ENCODE results near the gene SREBF1. TPM values are rescaled to one million over a fixed set of nuclear protein-coding genes. Genes with fewer than 3 reads are reported as not detected.

Gene SREBF1
- total RNA-seq, 2 experiments from 2014 or later = 103 to 116 TPM

DNA sequence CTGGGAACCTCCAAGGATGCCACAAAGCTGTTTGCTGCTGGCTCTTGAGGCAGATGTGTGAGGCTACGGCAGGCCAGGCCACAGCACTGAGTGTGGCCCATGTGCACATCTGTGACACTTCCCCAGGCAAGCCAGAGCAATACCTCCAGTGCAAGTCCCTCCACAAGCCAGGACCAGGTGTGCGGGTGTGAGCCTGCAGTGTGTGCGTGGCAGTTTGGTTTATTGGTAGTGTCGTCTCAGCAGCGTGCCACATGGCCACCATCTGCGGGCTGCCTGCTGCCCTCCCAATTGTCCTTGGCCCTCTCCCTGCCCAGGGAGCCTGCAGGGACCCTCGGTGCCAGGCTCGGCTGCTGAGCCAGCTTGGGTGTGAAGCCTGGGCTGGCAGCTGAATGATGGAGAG lies 9.9 kb upstream of the SREBF1 start:
- H3K36me3 Mint-ChIP-seq (ENCODE audit: low read depth) = no peaks in the 10 kb centered on the region
- H3K4me3 Mint-ChIP-seq = no peak overlapping the region
- TF ChIP-seq CTCF (IDR thresholded peaks at IDR 0.05) = no peak
- H3K27ac Mint-ChIP-seq = no peak overlapping the region
- no peak for ATAC-seq
- intact Hi-C loops (cut with micrococcal nuclease) = no loop called here
- DNase-seq = no peak
- H3K9me3 Mint-ChIP-seq = no peaks in the 10 kb centered on the region
- ChIA-PET POLR2A (interaction anchor here (19.1 kb wide), 1 partner anchor 18 kb away, joined by 617 read pairs; the partner anchor contains the start of gene SREBF1), CTCF (interaction anchor here (1.8 kb wide), 1 partner anchor 10 kb away, joined by 7 read pairs; the partner anchor contains the start of gene SREBF1)
- H3K27me3 Mint-ChIP-seq = no peaks in the 10 kb centered on the region
- peaks cover 50% of the 10 kb centered on the region for H3K4me1 Mint-ChIP-seq (ENCODE audit: low read depth)

DNA sequence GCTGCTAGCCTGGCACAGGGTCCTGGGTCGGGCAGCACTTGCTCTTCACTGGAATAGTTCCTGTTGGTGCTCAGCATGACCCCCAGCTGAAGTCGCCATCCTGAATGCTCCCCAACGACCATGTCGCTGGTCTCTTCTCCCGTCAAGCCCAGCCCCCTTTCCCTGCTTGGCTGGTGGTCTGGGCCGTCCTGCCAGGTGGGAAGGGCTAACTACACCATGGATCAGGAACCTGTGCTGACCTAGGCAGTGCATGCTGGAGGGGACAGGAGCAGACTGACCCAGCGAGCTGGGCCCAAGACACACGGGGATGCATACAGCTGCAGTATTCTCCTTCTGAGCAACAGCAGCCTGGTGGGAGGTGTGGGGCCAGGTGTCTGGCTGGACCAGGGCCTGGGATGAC lies 9.2 kb upstream of the SREBF1 start:
- Mint-ChIP-seq H3K4me3 (no peak overlapping the region), H3K36me3 (ENCODE audit: low read depth) (no peaks in the 10 kb centered on the region), H3K27ac (no peak overlapping the region), H3K4me1 (ENCODE audit: low read depth) (peaks cover 48% of the 10 kb centered on the region), H3K9me3 (no peaks in the 10 kb centered on the region), H3K27me3 (no peaks in the 10 kb centered on the region)
- ATAC-seq (no peak), DNase-seq (no peak)
- ChIA-PET POLR2A (interaction anchor here (1.1 to 19.1 kb wide), 2 partner anchors 9 to 17 kb away, joined by 4 to 617 read pairs; partner anchors contain the start of gene SREBF1), CTCF (interaction anchor here (0.7 to 1.8 kb wide), 3 partner anchors 10 to 33 kb away, joined by 3 to 7 read pairs (median 5); partner anchors contain the start of gene SREBF1)
- TF ChIP-seq CTCF (IDR thresholded peaks at IDR 0.05) = no peak
- intact Hi-C loops (cut with micrococcal nuclease) = no loop called here

DNA sequence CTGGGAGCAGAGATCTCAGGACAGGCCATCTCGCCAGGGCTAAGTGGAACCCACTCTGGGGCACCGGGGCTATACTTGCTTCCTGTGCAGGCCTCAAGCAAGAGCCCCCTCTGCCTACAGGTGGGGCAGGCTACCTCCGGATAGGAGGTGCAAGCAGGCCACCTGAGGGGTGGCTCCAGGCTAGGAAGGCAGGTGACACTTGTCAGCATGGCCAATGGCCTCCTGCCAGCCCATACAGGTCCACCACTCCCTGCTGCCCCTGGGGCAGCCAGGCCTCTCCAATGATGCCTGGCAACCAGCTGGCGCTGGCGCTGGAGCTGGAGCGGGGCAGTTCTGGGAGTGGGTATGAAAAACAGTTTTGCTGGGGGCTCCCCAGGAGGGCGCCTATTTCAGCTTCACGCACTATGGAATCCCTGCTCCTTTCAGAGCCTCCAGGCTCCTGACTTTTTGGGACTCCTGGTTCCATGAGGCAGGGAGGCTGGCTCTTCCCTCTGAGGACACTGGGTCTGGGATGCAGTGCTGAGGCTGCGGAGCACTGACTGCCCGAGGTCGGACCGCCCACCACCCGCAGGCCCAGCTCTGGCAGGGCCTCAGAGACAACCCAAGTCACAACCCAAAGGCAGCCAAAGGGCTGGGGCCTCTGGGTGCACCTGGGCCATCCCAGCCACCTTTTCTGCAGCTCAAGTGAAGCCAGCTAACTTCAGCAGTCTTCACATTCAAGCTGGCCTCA lies 8.4 kb upstream of the SREBF1 start:
- Mint-ChIP-seq H3K27me3 (no peaks in the 10 kb centered on the region), H3K4me3 (no peak overlapping the region), H3K36me3 (ENCODE audit: low read depth) (no peaks in the 10 kb centered on the region), H3K27ac (no peak overlapping the region), H3K4me1 (ENCODE audit: low read depth) (peaks cover 44% of the 10 kb centered on the region), H3K9me3 (no peaks in the 10 kb centered on the region)
- intact Hi-C loops (cut with micrococcal nuclease) = no loop called here
- POLR2A ChIA-PET = interaction anchor here (1.1 to 19.1 kb wide), 2 partner anchors 10 to 17 kb away, joined by 4 to 617 read pairs; partner anchors contain the start of gene SREBF1
- no peak for ATAC-seq
- no peak for TF ChIP-seq CTCF (IDR thresholded peaks at IDR 0.05)
- no peak for DNase-seq
- CTCF ChIA-PET = interaction anchor here (0.7 to 1.8 kb wide), 3 partner anchors 9 to 32 kb away, joined by 3 to 7 read pairs (median 5); partner anchors contain the start of gene SREBF1

DNA sequence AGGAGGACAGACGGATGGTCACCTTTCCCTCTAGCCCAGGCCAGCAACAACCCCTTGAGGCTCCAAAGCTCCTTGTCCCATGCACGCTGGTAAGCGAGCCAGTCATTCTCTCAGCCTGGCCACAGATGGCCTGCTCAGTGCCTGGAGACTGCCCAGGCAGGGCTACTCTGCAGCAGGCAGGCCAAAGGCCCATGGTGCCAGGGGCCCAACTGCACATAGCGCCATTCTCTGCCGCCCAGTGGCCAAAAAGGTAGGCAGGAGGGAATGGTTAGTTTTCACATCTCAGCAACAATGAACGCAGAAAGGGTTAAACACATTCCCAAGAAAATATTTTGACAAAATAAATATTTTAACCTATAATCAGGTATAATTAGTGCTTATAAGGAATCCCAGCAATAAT lies 7.7 kb upstream of the SREBF1 start:
- Mint-ChIP-seq H3K36me3 (ENCODE audit: low read depth) (no peaks in the 10 kb centered on the region), H3K27me3 (no peaks in the 10 kb centered on the region), H3K4me1 (ENCODE audit: low read depth) (peaks cover 39% of the 10 kb centered on the region), H3K27ac (no peak overlapping the region), H3K4me3 (no peak overlapping the region), H3K9me3 (no peaks in the 10 kb centered on the region)
- ATAC-seq = no peak
- intact Hi-C loops (cut with micrococcal nuclease) = no loop called here
- TF ChIP-seq CTCF (IDR thresholded peaks at IDR 0.05) = no peak
- POLR2A ChIA-PET = interaction anchor here (0.8 to 19.1 kb wide), 3 partner anchors 10 to 30 kb away, joined by 3 to 617 read pairs (median 4); partner anchors contain the start of gene SREBF1
- CTCF ChIA-PET = interaction anchor here (1.8 kb wide), 1 partner anchor 8 kb away, joined by 7 read pairs; the partner anchor contains the start of gene SREBF1
- no peak for DNase-seq

DNA sequence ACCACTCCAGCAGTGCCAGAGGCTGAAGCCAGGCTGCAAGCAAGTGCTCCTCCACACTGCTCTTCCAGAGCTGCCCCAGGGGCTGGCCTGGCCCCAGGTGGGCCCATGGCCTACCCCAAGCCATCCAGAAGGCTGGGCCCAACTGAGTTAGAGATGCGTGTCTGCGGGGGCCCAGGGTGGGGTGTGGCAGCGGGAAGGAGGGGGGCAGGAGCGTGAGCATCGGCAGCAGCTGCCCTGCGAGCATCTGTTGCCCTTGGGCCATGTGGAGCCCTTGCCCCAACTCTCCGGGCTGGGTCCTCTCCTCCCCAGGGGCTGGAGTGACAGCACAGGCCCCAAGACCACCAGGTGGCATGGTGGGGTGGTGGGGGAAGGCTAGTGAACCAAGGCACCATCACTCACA lies 7.3 kb upstream of the SREBF1 start:
- H3K4me1 Mint-ChIP-seq (ENCODE audit: low read depth) = peaks cover 39% of the 10 kb centered on the region
- no peaks in the 10 kb centered on the region for H3K36me3 Mint-ChIP-seq (ENCODE audit: low read depth)
- no peak overlapping the region for H3K27ac Mint-ChIP-seq
- DNase-seq = no peak
- H3K27me3 Mint-ChIP-seq = no peaks in the 10 kb centered on the region
- no peak for TF ChIP-seq CTCF (IDR thresholded peaks at IDR 0.05)
- ATAC-seq = no peak
- H3K4me3 Mint-ChIP-seq = no peak overlapping the region
- ChIA-PET CTCF (no interaction called here), POLR2A (interaction anchor here (0.8 to 19.1 kb wide), 3 partner anchors 10 to 30 kb away, joined by 3 to 617 read pairs (median 4); partner anchors contain the start of gene SREBF1)
- intact Hi-C loops (cut with micrococcal nuclease) = no loop called here
- no peaks in the 10 kb centered on the region for H3K9me3 Mint-ChIP-seq
